AG09319 (cell line): ENCODE measurements around the gene VAMP2.

ENCODE experiments used
- DNase-seq: peaks from one replicate; pipeline ENCODE4 v3.0.0-alpha.2; 2010; ENCODE audit warnings: low read depth; ENCODE audit errors: extremely low read depth
- TF ChIP-seq, protein P1 (sequence below): IDR thresholded peaks from 2 replicates; pipeline ENCODE4 v1.5.1; 2011; ENCODE audit warnings: low read depth, mild to moderate bottlenecking, inconsistent platforms, low read length, moderate library complexity

The VAMP2 gene

DNA sequence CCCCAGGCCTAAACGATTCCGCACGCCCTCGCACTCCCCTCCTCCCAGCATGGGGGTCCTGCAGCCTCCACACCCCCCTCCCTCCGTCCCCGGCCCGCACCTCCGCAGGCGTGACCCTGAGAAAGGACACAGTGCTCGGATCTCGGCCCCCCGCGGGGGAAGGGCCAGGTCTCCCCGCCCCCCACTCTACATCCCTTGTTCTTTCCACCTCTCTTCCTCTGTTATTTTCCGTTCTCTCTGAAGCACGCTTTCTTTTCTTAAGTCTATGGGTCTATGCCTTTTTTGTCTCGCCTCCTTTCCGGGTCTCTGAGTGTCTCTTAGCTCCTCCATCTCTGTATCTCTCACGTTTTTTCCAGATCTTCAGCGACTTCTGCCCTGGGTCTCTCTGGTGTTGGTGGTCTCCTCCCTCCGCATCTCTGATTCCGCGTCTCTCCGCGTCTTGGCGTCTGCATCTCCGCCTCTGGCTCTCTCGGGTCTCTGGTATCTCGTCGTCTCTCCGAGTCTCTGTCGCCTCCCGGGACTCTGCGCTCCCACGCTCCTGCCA is 36.7 kb downstream of the VAMP2 start:
- DNase-seq: no peak
- TF ChIP-seq, protein P1, sequence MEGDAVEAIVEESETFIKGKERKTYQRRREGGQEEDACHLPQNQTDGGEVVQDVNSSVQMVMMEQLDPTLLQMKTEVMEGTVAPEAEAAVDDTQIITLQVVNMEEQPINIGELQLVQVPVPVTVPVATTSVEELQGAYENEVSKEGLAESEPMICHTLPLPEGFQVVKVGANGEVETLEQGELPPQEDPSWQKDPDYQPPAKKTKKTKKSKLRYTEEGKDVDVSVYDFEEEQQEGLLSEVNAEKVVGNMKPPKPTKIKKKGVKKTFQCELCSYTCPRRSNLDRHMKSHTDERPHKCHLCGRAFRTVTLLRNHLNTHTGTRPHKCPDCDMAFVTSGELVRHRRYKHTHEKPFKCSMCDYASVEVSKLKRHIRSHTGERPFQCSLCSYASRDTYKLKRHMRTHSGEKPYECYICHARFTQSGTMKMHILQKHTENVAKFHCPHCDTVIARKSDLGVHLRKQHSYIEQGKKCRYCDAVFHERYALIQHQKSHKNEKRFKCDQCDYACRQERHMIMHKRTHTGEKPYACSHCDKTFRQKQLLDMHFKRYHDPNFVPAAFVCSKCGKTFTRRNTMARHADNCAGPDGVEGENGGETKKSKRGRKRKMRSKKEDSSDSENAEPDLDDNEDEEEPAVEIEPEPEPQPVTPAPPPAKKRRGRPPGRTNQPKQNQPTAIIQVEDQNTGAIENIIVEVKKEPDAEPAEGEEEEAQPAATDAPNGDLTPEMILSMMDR: no peak

DNA sequence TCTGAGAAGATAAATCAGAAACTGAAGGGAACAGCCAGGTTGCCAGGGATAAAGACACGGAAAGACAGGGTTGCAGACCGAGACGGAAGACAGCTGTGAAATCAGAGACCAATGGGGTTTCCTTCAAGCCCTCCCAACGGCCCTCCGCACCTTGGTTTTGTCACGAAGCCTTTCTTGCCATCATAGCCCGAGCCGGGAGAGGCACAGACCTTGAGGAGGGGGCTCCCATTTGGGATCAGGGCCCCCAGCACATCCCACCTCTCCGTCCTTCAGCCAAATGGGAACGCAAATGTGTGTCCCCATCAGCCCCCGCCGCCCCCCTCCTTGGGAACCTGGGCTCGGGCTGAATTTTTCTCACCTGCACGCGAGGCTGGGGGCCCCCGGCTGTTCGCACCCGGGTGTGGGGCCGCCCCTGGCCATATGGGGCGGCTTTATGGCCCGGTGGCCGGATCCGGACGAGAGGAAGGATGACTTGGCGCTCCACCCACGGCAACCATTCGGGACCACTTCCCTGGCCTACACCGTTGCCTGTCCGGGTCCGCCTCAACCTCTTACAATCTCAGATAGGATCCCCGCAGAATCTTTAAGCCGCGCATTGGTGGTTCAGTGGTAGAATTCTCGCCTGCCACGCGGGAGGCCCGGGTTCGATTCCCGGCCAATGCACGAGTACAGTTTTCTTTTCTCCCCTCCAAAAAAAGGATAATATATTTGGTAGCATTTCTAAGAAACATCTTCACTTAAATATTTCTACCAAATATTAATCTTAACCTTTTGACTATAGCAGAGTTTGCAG is 37.4 kb downstream of the VAMP2 start:
- TF ChIP-seq, protein P1: no peak
- no peak for DNase-seq

DNA sequence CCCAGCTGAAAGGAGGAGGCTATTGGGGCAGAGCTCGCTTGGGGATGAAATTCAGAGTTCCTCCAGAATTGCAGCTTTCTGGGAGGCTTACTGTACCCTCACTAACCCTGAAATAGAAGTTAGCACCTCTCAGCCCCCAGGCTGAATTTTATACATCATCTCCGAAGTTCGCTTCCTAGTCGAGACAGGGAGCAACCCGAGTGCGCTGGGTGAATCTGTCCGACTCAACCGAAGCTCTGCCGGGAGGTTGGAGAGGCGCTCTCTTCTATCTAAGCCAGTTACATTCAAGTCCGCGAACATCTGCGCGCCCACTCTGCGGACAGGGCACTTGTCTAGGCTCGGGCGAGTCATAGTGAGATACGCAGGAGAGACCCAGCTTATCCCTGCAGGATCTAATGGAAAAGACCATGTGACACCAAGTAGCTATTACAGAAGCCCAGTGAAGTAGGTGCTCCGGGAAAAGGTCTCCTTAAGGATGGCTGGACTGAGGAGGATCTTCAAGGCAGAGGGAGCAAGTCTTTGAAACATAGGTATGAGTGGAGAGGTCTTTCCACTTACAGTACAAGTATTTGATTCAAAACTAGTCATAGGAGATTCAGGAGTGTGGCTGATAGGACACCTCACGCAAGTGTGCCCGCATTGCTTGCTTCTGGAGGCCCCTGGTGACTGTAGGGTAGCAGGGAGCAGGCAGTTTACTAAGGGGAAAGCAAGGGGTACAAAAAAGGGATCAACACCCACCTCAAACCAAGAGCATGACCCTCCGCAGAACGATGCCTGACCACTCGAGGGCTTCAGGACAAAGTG is 38.2 kb downstream of the VAMP2 start:
- DNase-seq: no peak
- TF ChIP-seq, protein P1: no peak

DNA sequence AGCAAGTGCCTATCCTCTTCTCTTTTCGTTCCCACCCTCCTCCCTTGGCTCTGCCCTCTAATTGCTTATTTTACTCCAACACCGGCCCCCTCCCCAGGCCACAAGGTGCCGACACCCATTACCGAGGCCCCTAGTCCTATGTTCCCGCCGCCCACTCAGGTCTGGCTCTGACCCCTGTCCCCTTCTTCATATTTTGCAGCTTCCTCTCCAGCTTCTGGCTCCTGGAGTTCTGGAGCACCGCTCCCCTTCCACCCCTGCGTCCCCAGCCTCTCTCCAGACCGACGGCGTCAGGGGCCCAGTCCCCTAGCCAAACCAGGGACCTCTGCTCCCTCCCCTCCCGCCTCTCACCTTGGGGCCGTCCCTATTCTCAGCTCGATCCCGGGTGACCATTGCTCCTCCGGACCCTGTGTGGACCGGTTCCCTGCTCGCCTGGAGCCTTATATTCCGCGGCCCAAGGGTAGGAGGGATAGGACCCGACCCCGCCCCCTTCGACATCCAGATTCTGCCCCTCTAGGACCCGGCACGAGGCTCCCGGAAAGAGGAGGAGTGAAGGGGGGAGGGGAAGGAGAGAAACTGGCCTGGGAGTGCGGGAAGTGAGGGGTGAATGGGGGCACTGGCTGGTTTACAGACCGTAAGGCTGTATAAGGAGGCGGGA is 38.9 kb downstream of the VAMP2 start, which contains the start of gene HES7:
Gene HES7 (minus strand): TSS at position 412 of the 655 bp plus-strand sequence. CDS start 22 bp downstream, at position 390.
- DNase-seq: no peak
- TF ChIP-seq, protein P1: no peak

DNA sequence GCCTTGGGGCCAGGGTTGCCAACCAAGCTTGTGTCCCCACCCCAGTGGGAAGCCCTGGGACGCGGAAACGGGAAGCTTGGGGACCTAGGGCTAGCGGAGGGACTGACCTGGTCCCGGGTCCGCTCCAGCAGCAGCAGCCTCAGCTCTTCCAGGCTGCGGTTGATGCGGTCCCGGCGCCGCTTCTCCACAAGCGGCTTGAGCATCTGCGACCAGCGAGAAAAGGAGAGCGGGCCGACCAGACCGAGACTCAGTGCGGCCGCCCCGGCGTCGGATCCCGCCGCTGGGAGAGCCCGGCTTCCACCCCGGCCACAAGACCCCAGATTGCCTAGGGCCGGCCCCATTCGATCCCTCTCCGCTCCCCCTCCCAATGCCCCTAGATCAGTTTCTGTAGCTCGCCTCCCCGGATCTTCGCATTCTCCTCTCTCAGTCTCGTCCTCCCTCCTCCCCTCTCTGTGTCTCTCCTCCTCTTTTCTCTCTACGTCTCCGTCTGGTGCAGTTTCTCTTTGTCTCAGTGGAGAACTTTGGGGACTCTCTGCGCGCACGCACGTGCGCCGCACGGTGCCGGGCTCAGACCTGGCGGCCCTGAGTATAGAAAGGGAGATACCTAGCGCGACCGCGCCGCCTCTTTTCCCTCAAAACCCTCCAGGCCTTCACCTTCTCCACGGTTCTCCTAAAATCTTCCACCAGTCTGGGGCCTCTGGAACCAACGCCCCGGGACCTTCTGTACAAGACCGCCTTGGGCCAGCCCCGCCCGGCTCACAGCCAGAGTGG is 39.6 kb downstream of the VAMP2 start:
- no peak for DNase-seq
- TF ChIP-seq, protein P1: no peak

GRCh38 chr17:8122422-8122923 is 40.3 kb downstream of the VAMP2 start:
- DNase-seq: no peak
- TF ChIP-seq, protein P1: no peak
